ENCODE data around the gene SECISBP2. TPM values are rescaled to one million over a fixed set of nuclear protein-coding genes. Genes with fewer than 3 reads are reported as not detected.
"Not testable (repeated sequence)": the region's sequence is repeated elsewhere in the genome, so short reads cannot be mapped to it uniquely, and the experiment has no call there.

SECISBP2 gene
- total RNA-seq, 4 donors from 2014 or later = 66.6 to 152 (median 101) TPM

DNA sequence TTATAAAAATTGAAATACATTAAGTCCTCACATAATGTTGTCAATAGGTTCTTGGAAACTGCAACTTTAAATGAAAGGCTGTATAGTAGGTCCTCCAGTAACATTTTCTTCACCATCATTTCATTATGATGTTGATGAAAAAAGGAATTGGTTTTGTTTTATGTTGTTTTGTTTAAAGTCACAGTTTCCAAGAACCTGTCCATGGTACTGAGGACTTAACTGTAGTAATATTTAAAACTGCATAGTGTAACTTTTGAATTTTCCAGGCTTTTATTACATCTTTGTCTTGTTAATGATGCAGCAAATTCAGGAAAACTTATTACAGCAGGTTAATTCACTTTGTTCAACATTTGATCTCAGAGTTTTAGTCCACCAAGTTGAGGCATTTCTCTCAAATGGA lies 11.6 kb downstream of the SECISBP2 start:
- Histone ChIP-seq H3K27me3 (no peaks in the 10 kb centered on the region), H3K4me3 (no peak overlapping the region), H3K4me1 (no peaks in the 10 kb centered on the region), H3K27ac (no peak overlapping the region), H3K36me3 (peaks cover 0 to 87% (median 0%) of the 10 kb centered on the region in 3 donors), H3K9me3 (no peaks in the 10 kb centered on the region)
- no peak for TF ChIP-seq POLR2A (IDR thresholded peaks at IDR 0.05)
- TF ChIP-seq, protein P1, sequence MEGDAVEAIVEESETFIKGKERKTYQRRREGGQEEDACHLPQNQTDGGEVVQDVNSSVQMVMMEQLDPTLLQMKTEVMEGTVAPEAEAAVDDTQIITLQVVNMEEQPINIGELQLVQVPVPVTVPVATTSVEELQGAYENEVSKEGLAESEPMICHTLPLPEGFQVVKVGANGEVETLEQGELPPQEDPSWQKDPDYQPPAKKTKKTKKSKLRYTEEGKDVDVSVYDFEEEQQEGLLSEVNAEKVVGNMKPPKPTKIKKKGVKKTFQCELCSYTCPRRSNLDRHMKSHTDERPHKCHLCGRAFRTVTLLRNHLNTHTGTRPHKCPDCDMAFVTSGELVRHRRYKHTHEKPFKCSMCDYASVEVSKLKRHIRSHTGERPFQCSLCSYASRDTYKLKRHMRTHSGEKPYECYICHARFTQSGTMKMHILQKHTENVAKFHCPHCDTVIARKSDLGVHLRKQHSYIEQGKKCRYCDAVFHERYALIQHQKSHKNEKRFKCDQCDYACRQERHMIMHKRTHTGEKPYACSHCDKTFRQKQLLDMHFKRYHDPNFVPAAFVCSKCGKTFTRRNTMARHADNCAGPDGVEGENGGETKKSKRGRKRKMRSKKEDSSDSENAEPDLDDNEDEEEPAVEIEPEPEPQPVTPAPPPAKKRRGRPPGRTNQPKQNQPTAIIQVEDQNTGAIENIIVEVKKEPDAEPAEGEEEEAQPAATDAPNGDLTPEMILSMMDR (IDR thresholded peaks at IDR 0.05) = no peak
- no peak for DNase-seq

DNA sequence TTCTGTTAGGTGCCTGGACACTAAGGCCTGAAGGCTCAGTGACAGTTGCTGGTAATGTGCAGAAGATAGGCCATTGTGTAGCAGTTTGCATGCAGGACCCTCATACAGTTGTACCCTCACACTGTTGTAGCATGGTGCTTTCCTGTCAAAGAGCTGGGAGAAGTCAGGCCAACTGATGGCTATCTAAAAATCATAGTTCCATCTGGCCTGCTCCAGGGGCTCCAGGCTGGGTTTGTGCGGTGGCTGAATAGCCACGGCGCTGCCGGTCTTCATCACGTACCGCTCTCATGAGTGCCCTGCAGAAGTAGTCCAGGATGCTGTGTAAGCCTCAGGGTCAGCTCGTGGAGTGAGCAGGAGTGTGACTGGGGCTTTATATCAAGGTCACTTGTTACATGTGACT lies 12.2 kb downstream of the SECISBP2 start:
- no peak overlapping the region for H3K4me3 ChIP-seq
- H3K27me3 ChIP-seq = no peaks in the 10 kb centered on the region
- TF ChIP-seq, protein P1 (IDR thresholded peaks at IDR 0.05) = no peak
- no peak for TF ChIP-seq POLR2A (IDR thresholded peaks at IDR 0.05)
- H3K36me3 ChIP-seq = peaks cover 0 to 92% (median 0%) of the 10 kb centered on the region in 3 donors
- no peaks in the 10 kb centered on the region for H3K4me1 ChIP-seq
- H3K9me3 ChIP-seq = no peaks in the 10 kb centered on the region
- no peak overlapping the region for H3K27ac ChIP-seq
- DNase-seq = no peak

DNA sequence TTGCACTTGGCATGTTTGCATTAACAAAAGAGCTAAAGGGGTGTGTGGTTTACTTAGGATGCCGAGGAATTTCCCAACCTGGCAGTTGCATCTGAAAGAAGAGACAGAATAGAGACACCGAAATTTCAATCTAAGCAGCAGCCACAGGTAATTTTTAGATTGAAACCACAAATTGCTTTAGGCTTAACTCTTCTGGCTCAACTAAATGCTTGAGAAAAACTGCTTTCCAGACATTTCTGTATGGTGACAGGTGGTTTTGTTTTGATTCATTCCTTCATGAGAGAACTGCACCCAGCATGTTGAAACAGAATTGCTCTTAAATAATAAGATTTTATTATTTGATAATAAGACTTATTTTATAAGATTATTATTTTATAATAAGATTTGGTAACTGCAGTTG lies 21.5 kb downstream of the SECISBP2 start:
- DNase-seq = no peak
- H3K27me3 ChIP-seq = no peaks in the 10 kb centered on the region
- peaks cover 0 to 99% (median 5%) of the 10 kb centered on the region in 3 donors for H3K36me3 ChIP-seq
- H3K4me1 ChIP-seq = no peaks in the 10 kb centered on the region
- TF ChIP-seq, protein P1 (IDR thresholded peaks at IDR 0.05) = no peak
- TF ChIP-seq POLR2A (IDR thresholded peaks at IDR 0.05) = no peak
- no peak overlapping the region for H3K4me3 ChIP-seq
- H3K9me3 ChIP-seq = no peaks in the 10 kb centered on the region
- no peak overlapping the region for H3K27ac ChIP-seq

DNA sequence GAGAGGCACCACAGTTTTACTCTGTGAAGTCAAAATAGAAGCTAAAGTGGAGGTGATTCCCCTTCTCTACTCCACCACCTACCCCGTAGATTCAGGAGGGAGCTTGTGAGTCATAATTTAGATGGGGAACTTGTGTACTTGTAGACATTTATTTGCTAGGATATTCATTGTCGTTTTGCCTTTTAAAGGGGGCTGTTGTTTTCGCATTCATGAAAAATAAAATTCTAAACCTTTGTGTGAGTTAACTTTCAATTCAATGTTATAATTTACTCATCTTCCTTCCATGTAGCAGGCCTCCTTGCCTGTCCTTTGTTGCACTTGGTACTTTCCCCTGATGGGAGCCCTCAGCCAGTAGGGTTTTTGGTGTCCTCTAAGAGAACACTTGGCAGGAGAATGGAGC lies 22.0 kb downstream of the SECISBP2 start:
- Histone ChIP-seq H3K27ac (no peak overlapping the region), H3K9me3 (no peaks in the 10 kb centered on the region), H3K4me1 (no peaks in the 10 kb centered on the region), H3K36me3 (peaks cover 0 to 99% (median 5%) of the 10 kb centered on the region in 3 donors), H3K27me3 (no peaks in the 10 kb centered on the region), H3K4me3 (no peak overlapping the region)
- no peak for DNase-seq
- TF ChIP-seq POLR2A (IDR thresholded peaks at IDR 0.05) = no peak
- TF ChIP-seq, protein P1 (IDR thresholded peaks at IDR 0.05) = no peak

DNA sequence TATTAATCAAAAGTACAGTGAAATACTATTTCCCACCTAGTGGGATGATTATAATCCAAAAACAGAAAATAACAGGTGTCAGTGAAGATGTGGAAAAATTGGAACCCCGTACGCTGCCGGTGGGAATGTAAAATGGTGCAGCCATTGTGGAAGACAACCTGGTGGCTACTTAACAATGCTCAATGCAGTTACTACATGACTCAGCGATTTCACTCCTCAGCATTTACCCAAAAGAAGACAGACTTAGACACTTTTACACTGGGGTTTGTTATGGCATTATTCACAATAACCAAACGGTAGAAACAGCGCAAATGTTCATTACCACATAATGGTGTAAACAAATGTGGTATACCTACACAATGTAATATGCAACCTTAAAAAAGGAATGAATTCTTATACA lies 23.9 kb downstream of the SECISBP2 start:
- no peak overlapping the region for H3K4me3 ChIP-seq
- peaks cover 0 to 99% (median 4%) of the 10 kb centered on the region in 3 donors for H3K36me3 ChIP-seq
- no peaks in the 10 kb centered on the region for H3K9me3 ChIP-seq
- no peak overlapping the region for H3K27ac ChIP-seq
- DNase-seq = no peak
- TF ChIP-seq POLR2A (IDR thresholded peaks at IDR 0.05) = no peak
- TF ChIP-seq, protein P1 (IDR thresholded peaks at IDR 0.05) = no peak
- no peaks in the 10 kb centered on the region for H3K27me3 ChIP-seq
- no peaks in the 10 kb centered on the region for H3K4me1 ChIP-seq

DNA sequence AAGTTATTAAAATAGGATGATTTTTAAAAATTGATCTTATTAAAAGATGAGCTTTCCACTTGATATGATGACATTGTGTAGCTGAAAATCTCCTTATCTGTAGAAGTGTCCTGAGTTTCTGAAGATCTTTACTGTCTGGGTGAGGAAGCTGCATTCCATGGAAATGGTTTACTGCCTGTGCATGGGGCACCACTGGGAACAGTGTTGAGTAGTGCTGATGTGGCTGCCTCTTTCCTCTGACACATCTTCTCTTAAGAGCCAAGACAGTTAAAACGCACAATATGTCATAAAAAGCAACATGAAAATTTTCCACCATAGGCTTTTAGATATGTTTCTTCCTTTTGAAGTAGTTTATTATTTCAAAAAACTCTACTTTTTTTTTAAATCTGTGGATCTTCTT lies 24.6 kb downstream of the SECISBP2 start:
- no peak overlapping the region for H3K4me3 ChIP-seq
- H3K9me3 ChIP-seq = no peaks in the 10 kb centered on the region
- H3K27me3 ChIP-seq = no peaks in the 10 kb centered on the region
- peaks cover 0 to 99% (median 0%) of the 10 kb centered on the region in 3 donors for H3K36me3 ChIP-seq
- TF ChIP-seq, protein P1 (IDR thresholded peaks at IDR 0.05) = no peak
- TF ChIP-seq POLR2A (IDR thresholded peaks at IDR 0.05) = no peak
- no peaks in the 10 kb centered on the region for H3K4me1 ChIP-seq
- no peak for DNase-seq
- H3K27ac ChIP-seq = no peak overlapping the region

DNA sequence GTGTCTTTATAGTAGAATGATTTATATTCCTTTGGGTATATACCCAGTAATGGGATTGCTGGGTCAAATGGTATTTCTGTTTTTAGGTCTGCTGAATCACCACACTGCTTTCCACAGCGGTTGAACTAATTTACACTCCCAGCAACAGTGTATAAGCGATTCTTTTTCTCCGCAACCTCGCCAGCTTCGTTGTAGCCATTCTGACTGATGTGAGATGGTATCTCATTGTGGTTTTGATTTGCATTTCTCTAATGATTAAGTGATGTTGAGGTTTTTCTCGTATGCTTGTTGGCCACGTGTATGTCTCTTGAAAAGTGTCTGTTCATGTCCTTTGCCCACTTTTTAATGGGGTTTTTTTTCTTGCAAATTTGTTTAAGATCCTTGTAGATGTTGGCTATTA lies 25.5 kb downstream of the SECISBP2 start:
- peaks cover 0 to 99% (median 0%) of the 10 kb centered on the region in 3 donors for H3K36me3 ChIP-seq
- not testable (repeated sequence) for H3K27me3 ChIP-seq, H3K9me3 ChIP-seq, DNase-seq, H3K4me1 ChIP-seq, H3K4me3 ChIP-seq, H3K27ac ChIP-seq

Data from Peyer's patch (tissue), 4 donors.